ACHN (cell line): ENCODE results near the gene TFDP1.
"Not testable (repeated sequence)": the region's sequence is repeated elsewhere in the genome, so short reads cannot be mapped to it uniquely, and the experiment has no call there.

Experiments used
- DNase-seq: peaks from one replicate; pipeline ENCODE4 v3.0.0-alpha.2; 2015
- in situ Hi-C: cut with HindIII; loops from 2 replicates; pipeline ENCODE4 v1.10.0; 2017; ENCODE audit warnings: low sequenced_read_pairs, low pct_ligation_motif_present, low pct_unique_long_range_greater_than_20kb

Gene TFDP1

DNA sequence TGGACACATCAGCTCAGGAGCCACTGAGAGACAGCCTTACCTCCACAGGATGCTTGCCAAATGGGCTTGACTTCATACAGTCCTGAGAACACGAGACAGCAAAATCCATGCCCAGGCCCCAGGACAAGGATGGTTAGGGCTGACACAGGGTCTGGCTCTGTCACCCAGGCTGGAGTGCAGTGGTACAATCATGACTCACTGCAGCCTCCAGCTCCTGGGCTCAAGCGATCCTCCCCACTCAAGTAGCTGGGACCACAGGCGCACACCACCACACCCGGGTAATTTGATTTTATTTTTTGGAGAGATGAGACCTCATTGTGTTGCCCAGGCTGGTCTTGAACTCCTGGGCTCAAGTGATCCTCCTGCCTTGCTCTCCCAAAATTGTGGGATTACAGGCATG lies 21.0 kb upstream of the TFDP1 start:
- DNase-seq, in situ Hi-C loops: not testable (repeated sequence)

DNA sequence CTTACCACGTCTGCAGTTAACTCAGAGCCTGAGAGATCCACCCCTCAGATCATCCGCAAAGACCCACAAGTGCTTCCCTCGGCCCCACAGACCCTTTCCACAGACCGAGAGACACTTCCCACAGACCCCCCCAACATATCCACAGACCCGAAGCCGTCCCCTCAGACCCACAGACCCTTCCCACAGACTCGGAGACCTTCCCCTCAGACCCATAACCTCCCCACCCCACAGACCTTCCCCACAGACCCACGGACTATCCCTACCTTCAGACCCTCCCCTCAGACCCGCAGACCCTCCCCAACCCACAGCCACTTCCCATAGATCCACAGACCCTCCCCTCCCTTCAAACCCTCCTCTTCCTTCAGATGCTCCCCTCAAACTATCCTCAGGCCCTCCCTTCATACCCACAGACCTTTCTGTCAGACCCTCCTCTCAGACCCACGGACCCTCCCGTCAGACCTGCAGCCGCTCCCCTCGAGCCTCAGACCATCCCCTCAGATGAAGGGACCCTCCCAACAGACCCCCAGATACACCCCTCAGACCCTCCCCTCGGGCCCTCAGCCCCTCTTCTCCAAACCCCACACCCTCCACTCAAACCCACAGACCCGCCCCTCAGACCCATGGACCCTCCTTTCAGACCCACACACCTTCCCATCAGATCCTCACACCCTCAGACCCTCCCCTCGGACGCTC lies 20.1 kb upstream of the TFDP1 start:
- no peak for DNase-seq
- in situ Hi-C loops = no loop called here

DNA sequence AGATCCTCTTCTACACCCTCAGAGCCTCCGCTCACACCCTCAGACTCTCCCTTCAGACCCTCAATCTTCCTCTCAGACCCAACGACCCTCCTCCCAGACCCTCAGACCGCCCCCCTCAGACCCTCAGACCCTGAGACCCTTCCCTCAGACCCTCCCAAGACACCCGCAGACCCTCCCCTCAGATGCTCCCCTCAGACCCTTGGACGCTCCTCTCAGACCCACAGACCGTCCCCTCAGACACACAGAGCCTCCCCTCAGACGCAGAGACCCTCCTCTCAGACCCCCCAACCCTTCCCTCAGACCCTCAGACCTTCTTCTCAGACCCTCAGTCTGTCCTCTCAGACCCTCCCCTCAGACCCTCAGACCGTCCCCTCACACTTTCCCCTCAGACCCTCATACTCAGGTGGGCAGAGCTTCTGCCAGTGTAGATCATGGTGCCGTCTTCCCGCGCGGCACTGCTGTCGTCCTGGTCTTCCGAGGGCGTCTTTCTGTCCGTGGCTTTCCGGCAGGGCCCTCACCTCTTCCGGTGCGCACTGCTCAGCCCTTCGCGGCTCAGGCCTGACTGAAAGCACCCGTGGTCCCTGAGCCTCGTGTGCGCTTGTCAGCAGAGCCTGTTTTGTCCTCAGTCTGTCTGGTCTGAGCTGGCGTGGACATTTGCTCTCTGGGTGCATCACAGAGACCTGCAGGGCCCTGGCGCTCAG lies 18.9 kb upstream of the TFDP1 start:
- DNase-seq = no peak
- in situ Hi-C loops = no loop called here

DNA sequence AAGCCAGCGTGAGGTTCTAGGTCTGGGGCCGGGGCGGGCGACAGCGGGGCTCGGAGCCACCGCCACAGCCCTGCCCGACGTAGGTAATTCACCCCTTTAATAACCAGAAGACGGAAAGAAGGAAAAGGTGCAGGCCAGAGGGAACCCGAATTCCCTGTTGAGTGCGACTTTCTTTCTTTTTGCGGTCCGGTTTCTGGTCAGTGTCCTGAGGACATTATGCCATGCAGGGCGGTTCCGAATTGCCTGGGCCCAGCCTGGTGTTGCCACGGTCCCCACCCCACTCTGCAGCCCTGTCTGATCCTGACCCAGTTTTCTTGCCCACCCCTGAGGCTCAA lies 18.4 kb upstream of the TFDP1 start:
- in situ Hi-C loops = no loop called here

DNA sequence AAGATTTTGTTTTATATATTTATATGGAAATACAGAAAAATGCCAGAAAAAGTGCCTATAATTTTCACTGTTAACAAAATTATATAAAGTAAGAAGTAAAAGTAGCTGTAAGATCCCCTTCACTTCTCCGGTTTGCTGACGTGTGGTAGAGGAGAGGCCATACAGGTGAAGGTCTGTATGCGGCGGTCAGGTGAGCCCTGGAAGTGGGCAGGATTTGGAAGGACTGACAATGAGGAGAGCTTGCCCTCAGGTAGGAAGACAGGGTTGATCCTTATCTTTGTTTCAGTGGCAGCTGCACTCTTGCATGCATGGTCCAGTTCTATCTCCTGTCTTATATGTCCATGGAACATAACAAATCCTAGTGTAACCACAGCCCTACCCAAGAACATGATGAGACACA lies 16.9 kb upstream of the TFDP1 start:
- in situ Hi-C loops = no loop called here
- DNase-seq = no peak

More for the DNA sequence above, 18.4 kb upstream of the TFDP1 start:
- DNase-seq = no peak

DNA sequence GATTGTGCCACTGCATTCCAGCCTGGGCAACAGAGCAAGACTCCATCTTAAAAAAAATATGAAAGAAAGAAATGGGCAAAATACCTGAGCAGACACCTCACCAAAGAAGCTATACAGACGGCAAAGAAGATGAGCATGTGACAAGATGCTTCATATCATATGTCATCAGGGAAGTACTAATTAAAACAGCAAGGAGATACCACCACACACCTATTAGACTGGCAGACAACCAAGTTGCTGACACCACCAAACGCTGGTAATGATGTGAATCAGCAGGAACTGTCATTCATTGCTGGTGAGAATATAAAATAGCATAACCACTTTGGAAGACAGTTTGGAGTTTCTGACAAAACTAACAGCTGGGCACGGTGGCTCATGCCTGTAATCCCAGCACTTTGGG lies 11.5 kb upstream of the TFDP1 start:
- in situ Hi-C loops = no loop called here
- DNase-seq = no peak

DNA sequence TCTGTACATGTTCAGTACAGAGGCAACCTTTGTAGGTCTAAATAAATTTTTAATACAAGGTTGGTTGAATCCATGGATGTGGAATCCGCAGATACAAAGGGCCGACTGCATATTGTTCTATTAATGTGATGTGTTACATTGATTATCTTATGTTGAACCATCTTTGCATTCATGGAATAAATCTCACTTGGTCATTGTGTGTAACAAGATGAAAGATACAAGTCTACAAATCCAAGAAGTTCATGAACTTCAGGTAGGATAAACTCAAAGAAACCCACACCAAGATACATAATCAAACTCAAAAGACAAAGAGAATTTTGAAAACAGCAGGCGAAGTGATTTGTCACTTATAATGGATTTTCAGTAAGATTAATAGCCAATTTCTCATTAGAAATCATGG lies 8.0 kb upstream of the TFDP1 start:
- in situ Hi-C loops = no loop called here
- no peak for DNase-seq

DNA sequence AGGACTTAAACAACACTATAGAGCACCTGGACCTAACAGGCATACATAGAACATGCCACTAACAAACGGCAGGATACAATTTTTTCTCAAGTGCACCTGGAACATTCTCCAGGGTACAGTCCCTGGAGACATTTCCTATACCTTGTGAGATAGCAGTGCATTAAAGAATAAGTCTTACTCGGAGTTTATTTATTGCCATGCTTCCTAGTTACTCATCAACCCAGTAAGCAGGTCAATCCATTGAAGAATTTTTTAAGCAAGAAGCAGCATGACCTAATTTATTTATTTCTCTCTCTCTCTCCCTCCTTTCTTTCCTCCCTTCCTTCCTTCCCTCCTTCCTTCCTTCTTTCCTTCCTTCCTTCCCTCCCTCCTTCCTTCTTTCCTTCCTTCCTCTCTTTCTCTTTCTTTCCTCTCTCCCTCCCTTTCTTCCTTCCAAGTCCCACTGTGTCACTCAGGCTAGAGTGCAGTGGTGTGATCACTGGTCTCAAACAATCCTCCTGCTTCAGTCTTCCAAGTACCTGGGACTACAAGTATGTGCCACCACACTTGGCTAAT lies 6.6 kb upstream of the TFDP1 start:
- no peak for DNase-seq

DNA sequence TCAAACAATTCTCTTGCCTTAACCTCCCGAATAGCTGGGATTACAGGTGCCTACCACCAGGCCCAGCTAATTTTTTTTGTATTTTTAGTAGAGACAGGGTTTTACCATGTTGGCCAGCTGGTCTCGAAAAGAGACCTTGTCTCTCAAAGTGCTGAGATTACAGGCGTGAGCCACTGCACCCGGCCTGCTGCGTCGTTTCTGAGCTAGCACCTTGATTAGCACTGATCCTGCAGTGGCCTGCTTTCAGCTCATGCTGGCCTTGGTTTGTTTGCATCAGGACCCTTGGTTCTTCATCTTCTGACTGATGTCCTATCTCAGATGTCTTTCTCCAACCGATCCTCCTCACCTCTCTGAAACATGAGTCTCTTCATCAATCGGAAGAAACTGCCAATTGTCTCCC lies 4.9 kb upstream of the TFDP1 start:
- DNase-seq = no peak
- in situ Hi-C loops = no loop called here

More for the DNA sequence above, 6.6 kb upstream of the TFDP1 start:
- in situ Hi-C loops = no loop called here

DNA sequence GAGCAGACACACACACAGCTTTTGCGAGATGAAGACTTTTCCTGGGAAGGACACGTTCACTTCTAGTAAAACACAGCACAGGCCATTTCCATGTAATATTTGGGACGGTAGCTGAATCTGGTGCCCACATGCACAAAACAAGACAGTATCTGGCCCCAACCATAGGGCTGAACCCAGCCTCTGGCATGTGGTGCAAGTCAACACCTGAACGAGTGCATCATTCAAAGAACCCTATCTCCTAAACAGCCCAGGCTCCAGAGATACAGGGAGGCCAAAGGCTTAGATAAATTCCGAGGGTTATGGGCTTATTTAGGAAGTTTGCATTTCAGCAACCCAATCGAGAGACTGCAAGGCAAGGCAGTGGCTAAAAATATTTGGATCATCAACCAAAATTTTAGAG lies 2.7 kb upstream of the TFDP1 start:
- no peak for DNase-seq
- in situ Hi-C loops = no loop called here

DNA sequence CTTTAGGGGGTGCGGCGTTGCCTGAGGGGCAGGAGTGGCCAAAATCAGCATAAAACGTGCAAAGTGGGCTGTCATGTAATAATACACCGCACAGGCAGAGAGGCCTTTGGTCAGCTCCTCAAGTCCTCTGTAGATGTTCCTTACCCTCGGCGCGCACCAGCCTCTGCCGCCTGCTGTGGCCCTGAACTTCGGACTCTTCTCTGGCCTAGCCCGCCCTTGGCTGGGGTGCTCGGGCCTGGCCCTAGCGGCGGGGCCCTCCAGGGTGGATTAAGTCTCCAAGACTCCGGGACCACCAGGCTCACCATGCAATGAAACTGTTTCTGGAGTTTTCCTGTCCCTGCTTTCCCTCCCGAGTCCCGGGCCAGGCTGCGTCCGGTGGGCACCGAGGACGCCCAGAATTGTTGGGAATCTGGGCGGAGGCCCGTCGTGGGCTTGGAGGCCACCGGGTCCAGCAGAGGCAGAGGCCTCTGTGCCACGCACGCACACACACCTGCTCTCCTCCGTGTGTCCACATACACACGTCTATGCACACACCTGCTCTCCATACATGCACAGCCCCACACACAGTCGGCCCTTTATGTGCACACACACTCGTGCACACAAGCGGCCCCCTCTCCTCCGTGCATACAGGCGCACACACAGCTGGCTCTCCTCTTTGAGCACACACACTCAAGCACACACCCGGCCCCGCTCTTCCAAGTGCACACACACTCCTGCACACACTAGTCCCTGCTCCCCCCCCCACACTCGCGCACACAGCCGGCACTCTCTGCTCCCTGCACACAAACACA lies 1.5 kb upstream of the TFDP1 start:
- in situ Hi-C loops = no loop called here
- DNase-seq = no peak

DNA sequence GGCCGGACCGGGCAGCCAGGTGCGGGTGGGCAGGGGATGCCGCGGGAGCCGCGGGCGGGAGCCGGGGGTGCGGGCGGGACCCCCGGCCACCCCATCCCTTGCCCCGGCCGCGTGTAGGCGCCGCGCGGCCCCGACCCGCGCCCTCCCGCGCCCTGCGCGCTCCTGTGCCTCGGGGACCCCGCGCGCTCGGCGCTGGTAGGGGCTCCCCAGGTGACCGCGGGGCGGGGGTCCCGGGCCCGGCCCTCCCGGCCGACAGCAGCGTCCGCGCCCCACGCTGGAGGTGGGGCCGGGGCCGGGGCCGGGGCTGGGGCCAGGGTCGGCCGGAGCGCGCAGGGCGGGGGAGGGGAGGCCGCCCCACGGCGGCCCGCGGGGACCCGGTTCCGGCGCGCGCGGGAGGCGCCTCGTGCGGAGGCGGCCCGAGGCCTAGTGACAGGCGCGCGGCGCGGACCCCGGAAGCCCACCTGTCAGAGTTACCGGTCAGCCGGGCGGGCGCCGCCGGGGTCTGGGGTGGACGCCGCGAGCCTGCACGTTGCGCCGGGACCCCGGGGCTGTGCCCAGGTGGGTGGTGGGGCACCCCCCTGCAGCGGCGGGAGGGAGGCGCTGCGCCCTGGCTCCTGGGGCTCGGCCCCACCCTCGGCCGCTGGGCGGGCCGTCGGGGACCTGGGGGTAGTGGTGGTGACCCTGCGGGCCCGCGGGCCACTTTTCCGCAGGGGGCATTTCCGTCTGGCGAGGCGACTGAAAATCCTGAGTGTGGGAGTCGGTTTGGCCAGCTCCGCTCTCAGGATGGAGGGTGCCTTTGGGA lies 518 bp downstream of the TFDP1 start:
- in situ Hi-C loops = no loop called here
- DNase-seq = peak; percentile 17

DNA sequence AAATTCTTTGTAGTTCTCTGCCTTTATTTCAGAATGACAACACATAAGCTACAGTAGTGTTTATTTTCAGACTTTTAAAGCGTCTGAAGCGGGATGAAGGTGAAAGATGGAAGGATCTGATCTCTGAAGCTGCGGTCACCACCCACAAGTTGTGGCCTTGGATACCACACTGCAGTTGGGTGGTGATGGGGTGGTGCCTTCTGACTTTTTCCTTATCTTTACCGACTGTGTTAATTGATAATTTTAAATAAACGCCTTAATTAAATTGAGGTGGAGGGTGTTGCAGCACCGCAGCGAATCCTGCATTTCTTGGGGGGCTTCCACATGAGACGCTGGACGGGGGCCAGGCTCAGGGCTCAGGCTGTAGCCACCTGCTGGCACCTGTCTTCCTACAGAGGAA lies 1.3 kb downstream of the TFDP1 start:
- in situ Hi-C loops = no loop called here
- no peak for DNase-seq

DNA sequence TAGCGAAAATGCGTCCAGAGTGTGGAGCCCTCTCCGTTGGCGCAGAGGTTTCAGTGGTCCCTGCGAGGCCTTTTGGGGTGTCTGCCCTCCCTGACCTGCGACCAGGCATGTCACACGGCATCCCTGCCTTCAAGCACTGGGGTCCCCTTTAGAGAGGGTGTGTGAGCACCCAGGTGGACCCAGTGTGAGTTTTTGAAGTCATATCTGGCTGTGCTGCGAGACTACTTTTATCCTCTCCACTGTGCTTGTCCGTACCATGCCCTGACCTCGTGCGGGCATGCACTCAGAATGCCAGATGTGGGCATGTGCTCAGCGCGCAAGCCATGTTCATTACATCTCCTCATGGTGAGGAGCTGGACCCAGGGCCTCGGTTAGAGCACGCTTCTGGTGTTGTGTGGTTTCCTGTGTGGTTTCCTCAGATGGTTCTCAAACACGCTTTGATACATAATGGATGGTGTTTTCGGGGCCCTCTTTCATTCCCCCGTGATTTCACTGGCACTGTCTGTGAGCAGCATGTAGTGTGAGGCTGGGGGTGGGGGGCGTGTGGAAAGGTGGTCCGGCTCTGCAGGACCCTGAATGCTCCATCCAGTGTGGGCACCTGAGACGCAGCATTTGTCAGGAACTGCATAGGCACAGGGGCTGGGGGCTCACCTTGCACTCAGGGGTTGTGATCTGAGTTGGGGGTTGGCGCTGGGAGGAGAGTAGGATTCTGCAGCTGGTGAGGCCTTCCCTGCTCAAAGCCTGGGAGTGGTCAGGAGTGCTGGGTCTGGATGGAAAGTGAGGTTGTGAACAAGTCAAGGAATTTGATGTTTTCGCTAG lies 2.3 kb downstream of the TFDP1 start:
- no peak for DNase-seq

DNA sequence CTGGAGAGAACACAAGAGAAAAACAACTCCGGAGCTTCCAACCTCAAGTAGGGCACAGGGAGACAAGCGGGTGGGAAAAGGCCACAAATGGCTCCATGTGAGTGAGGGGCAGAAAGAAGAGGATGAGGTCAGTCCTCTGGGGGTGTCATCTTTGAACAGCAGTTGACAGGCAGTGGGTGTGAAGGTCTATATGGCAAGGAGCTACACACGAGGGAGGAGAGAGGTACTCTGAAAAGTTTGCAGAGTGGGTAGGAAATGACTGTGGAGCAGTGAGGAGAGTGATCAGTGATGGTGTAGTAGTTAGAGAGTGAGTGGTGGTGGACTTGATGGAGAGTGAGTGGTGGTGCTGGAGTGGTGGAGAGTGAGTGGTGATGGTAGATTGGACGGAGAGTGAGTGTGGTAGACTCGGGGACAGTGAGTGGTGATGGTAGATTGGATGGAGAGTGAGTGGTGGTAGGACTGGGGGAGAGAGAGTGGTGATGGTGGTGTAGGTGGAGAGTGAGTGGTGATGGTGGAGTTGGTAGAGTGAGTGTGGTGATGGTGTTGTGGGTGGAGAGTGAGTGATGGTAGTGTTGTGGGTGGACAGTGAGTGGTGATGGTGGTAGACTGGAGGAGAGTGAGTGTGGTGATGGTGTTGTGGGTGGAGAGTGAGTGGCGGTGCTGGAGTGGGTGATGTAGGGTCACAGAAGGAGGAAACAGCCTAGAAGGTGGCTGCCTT lies 4.0 kb downstream of the TFDP1 start:
- in situ Hi-C loops = no loop called here
- DNase-seq = no peak

More for the DNA sequence above, 2.3 kb downstream of the TFDP1 start:
- in situ Hi-C loops = no loop called here

DNA sequence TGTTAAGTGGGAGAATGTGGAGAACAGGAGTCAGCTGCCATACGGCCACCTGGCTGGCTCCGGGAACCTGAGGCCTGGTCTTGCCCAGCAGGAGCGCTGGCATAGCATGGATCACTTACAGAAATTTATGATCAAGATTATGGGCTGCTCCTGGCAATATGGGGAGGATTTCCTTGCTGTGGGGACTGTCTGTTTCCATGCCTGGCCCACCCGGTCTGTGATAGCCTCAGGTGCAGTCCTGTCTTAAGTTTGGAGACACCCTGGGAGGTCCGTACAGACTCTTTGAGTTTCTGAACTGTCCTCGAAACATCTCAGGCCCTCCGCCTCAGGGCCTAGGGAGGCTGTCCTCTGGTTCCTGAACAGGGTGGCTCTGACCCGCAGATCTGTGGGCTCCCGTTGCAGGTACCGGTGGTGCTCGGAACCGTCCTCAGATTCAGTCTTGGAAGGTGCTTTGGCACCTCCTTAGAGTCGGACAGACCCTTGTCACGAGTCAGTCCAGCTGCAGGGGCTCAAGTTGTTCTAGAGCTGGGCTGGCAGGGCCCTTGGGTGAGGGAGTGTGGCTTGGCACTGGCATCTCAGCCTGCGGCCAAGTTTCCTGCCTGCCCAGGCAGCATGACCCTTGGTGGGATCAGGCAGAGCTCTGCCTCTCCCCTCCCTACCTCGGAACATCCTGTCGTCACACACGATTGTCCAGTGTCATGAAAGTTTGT lies 4.9 kb downstream of the TFDP1 start:
- DNase-seq = no peak
- in situ Hi-C loops = no loop called here

DNA sequence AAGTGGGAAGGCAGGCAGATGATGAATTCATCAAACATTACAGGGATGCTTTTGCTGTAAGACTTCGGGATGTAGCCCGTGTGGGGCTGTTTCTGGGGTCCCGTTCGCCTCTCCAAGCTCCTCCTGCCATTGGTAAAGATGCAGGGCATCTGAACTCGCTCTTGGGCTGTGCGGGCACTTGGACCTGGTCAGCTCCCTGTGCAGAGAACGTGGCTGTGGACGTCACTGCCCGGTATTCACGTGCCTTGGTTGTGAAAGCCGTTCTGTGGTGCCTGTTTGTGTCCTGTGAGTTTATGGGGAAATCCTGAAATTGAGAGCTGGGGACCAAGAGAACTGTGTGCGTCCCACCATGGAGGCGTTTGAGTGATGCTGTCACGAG lies 5.4 kb downstream of the TFDP1 start:
- in situ Hi-C loops = no loop called here
- DNase-seq = no peak
